Activated CD8-positive, alpha-beta T cell treated with anti-CD3 and anti-CD28 coated beads for 36 hours (primary cell): Measurements from ENCODE around the gene PCDHA2. TPM values are rescaled to one million over a fixed set of nuclear protein-coding genes. Genes with fewer than 3 reads are reported as not detected.
"Not testable (repeated sequence)": the region's sequence is repeated elsewhere in the genome, so short reads cannot be mapped to it uniquely, and the experiment has no call there.

Experiments
- ATAC-seq: fragments of 200-7000 bp; cut with Tn5 transposase; one replicate; pipeline ENCODE4 v1.10.0; 2021; ENCODE audit warnings: mild to moderate bottlenecking, moderate library complexity
- CTCF ChIA-PET: fragments of 350-600 bp; sonication (Branson Sonifier 250); formaldehyde crosslinking; loops from one replicate; lab custom pipeline; 2021; ENCODE audit warnings: antibody characterized with exemption; lab: Charles Lee
- POLR2A ChIA-PET: fragments of 350-600 bp; sonication (Branson Sonifier 250); formaldehyde crosslinking; loops from one replicate; lab custom pipeline; 2021; ENCODE audit warnings: antibody characterized with exemption; lab: Charles Lee
- DNase-seq: peaks from one replicate; pipeline ENCODE4 v3.0.0-alpha.2; 2020
- H3K27ac Mint-ChIP-seq: one replicate; pipeline ENCODE4 v1.8.0; 2021; ENCODE audit warnings: mild to moderate bottlenecking, mixed read lengths
- H3K27me3 Mint-ChIP-seq: one replicate; pipeline ENCODE4 v1.8.0; 2021; ENCODE audit warnings: mixed read lengths
- H3K36me3 Mint-ChIP-seq: one replicate; pipeline ENCODE4 v1.8.0; 2021; ENCODE audit warnings: low read depth, mixed read lengths
- H3K4me1 Mint-ChIP-seq: one replicate; pipeline ENCODE4 v1.8.0; 2021; ENCODE audit warnings: low read depth, mixed read lengths
- H3K4me3 Mint-ChIP-seq: one replicate; pipeline ENCODE4 v1.8.0; 2021; ENCODE audit warnings: mild to moderate bottlenecking, moderate library complexity, mixed read lengths
- H3K9me3 Mint-ChIP-seq: one replicate; pipeline ENCODE4 v1.8.0; 2021; ENCODE audit warnings: mixed read lengths
- intact Hi-C: fragments of 100-400 bp; cut with micrococcal nuclease; formaldehyde crosslinking; loops from one replicate; pipeline ENCODE4 v1.10.0; 2022
- total RNA-seq, 2 experiments: library from RNA; stranded (reverse); gene quantifications; one replicate each; pipeline ENCODE4 v1.2.3, GENCODE V29; 2021
- TF ChIP-seq, protein P1 (sequence below): fragments of 200-600 bp; IDR thresholded peaks from one replicate; pipeline ENCODE4 v1.8.0; 2022; ENCODE audit warnings: antibody characterized with exemption, mild to moderate bottlenecking

Gene PCDHA2
- total RNA-seq, 2 experiments from 2014 or later = not detected

GRCh38 chr5:140822281-140822629, 27.6 kb downstream of the PCDHA2 start:
- no peaks in the 10 kb centered on the region for H3K4me1 Mint-ChIP-seq
- intact Hi-C loops = no loop called here
- ATAC-seq (no peak), DNase-seq (no peak)
- CTCF ChIA-PET = interaction anchor here (0.7 to 2.0 kb wide), 3 partner anchors 19 to 701 kb away, joined by 3 to 7 read pairs (median 6); partner anchors contain the start of gene PCDHA8
- POLR2A ChIA-PET = no interaction called here
- TF ChIP-seq, protein P1, sequence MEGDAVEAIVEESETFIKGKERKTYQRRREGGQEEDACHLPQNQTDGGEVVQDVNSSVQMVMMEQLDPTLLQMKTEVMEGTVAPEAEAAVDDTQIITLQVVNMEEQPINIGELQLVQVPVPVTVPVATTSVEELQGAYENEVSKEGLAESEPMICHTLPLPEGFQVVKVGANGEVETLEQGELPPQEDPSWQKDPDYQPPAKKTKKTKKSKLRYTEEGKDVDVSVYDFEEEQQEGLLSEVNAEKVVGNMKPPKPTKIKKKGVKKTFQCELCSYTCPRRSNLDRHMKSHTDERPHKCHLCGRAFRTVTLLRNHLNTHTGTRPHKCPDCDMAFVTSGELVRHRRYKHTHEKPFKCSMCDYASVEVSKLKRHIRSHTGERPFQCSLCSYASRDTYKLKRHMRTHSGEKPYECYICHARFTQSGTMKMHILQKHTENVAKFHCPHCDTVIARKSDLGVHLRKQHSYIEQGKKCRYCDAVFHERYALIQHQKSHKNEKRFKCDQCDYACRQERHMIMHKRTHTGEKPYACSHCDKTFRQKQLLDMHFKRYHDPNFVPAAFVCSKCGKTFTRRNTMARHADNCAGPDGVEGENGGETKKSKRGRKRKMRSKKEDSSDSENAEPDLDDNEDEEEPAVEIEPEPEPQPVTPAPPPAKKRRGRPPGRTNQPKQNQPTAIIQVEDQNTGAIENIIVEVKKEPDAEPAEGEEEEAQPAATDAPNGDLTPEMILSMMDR = no peak
- H3K9me3 Mint-ChIP-seq = peaks cover 5% of the 10 kb centered on the region
- no peak overlapping the region for H3K27ac Mint-ChIP-seq
- peaks cover 11% of the 10 kb centered on the region for H3K27me3 Mint-ChIP-seq
- H3K4me3 Mint-ChIP-seq = no peak overlapping the region
- H3K36me3 Mint-ChIP-seq = peaks cover 4% of the 10 kb centered on the region

DNA sequence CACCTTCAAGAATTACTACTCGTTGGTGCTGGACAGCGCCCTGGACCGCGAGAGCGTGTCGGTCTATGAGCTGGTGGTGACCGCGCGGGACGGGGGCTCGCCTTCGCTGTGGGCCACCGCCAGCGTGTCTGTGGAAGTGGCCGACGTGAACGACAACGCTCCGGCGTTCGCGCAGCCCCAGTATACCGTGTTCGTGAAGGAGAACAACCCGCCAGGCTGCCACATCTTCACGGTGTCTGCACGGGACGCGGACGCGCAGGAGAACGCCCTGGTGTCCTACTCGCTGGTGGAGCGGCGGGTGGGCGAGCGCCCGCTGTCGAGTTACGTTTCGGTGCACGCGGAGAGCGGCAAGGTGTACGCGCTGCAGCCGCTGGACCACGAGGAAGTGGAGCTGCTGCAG, 28.3 kb downstream of the PCDHA2 start:
- POLR2A ChIA-PET, ATAC-seq, intact Hi-C loops, CTCF ChIA-PET, H3K36me3 Mint-ChIP-seq, H3K27ac Mint-ChIP-seq, H3K9me3 Mint-ChIP-seq, DNase-seq, H3K4me1 Mint-ChIP-seq, H3K4me3 Mint-ChIP-seq: not testable (repeated sequence)
- peaks cover 11% of the 10 kb centered on the region for H3K27me3 Mint-ChIP-seq

DNA sequence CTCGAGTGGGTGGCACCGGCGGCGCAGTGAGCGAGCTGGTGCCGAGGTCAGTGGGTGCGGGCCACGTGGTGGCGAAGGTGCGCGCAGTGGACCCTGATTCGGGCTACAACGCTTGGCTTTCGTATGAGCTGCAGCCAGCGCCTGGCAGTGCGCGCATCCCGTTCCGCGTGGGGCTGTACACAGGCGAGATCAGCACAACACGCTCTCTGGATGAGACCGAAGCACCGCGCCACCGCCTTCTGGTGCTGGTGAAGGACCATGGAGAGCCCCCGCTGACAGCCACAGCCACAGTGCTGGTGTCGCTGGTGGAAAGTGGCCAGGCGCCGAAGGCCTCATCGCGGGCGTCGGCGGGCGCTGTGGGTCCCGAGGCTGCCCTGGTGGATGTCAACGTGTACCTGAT, 28.8 kb downstream of the PCDHA2 start:
- TF ChIP-seq, protein P1 = no peak
- Mint-ChIP-seq H3K9me3 (peaks cover 7% of the 10 kb centered on the region), H3K27me3 (peaks cover 15% of the 10 kb centered on the region), H3K36me3 (peaks cover 5% of the 10 kb centered on the region), H3K27ac (no peak overlapping the region), H3K4me3 (no peak overlapping the region), H3K4me1 (no peaks in the 10 kb centered on the region)
- ATAC-seq (no peak), DNase-seq (no peak)
- intact Hi-C loops = no loop called here
- POLR2A ChIA-PET = no interaction called here
- CTCF ChIA-PET = no interaction called here

DNA sequence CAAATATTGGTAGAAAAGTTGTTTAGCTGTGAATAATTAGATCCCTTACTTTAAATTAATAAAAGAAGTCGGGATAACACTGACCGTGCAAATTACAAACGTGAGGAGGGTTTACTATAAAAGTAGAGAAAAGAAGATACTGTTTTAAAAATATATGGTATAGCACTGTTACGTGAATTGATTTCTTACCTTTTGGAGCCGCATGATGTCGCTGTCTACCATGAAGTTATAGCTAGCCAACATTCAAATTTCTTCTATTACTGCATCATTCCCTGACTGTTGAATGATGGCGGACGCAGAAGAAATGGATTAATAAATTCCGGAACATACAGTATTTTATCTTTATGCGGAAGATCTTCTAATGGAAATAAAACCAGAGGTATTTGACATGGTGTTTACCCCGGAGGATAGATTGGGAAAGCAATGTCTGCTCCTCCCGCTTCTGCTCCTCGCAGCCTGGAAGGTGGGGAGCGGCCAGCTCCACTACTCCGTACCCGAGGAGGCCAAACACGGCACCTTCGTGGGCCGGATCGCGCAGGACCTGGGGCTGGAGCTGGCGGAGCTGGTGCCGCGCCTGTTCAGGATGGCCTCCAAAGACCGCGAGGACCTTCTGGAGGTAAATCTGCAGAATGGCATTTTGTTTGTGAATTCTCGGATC, 33.2 kb downstream of the PCDHA2 start, which contains the start of gene PCDHA6:
Gene PCDHA6 (plus strand): TSS at position 257 of the 658 bp plus-strand sequence. CDS start 132 bp downstream, at position 389.
- DNase-seq = no peak
- ChIA-PET CTCF (interaction anchor here (2.4 kb wide), 1 partner anchor 14 kb away, joined by 7 read pairs; no protein-coding TSS in a partner anchor), POLR2A (no interaction called here)
- intact Hi-C loops = no loop called here
- ATAC-seq = no peak
- peaks cover 29% of the 10 kb centered on the region for H3K27me3 Mint-ChIP-seq
- H3K27ac Mint-ChIP-seq = no peak within 1 kb of the TSS
- peaks cover 20% of the 10 kb centered on the region for H3K9me3 Mint-ChIP-seq
- H3K4me3 Mint-ChIP-seq = no peak within 1 kb of the TSS
- TF ChIP-seq, protein P1 = no peak
- H3K36me3 Mint-ChIP-seq = peaks cover 7% of the 10 kb centered on the region
- H3K4me1 Mint-ChIP-seq = no peaks in the 10 kb centered on the region

DNA sequence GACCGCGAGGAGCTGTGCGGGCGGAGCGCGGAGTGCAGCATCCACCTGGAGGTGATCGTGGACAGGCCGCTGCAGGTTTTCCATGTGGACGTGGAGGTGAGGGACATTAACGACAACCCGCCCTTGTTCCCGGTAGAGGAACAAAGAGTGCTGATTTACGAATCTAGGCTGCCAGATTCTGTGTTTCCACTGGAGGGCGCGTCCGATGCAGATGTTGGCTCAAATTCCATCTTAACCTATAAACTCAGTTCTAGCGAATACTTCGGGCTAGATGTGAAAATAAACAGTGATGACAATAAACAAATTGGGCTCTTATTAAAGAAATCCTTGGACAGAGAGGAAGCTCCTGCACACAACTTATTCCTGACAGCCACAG, 33.7 kb downstream of the PCDHA2 start:
- H3K27ac Mint-ChIP-seq = no peak overlapping the region
- H3K27me3 Mint-ChIP-seq = peaks cover 32% of the 10 kb centered on the region
- TF ChIP-seq, protein P1 = no peak
- DNase-seq (no peak), ATAC-seq (no peak)
- peaks cover 23% of the 10 kb centered on the region for H3K9me3 Mint-ChIP-seq
- ChIA-PET POLR2A (no interaction called here), CTCF (interaction anchor here (2.4 kb wide), 1 partner anchor 13 kb away, joined by 7 read pairs; no protein-coding TSS in a partner anchor)
- no peaks in the 10 kb centered on the region for H3K4me1 Mint-ChIP-seq
- peaks cover 7% of the 10 kb centered on the region for H3K36me3 Mint-ChIP-seq
- no peak overlapping the region for H3K4me3 Mint-ChIP-seq
- intact Hi-C loops = no loop called here

DNA sequence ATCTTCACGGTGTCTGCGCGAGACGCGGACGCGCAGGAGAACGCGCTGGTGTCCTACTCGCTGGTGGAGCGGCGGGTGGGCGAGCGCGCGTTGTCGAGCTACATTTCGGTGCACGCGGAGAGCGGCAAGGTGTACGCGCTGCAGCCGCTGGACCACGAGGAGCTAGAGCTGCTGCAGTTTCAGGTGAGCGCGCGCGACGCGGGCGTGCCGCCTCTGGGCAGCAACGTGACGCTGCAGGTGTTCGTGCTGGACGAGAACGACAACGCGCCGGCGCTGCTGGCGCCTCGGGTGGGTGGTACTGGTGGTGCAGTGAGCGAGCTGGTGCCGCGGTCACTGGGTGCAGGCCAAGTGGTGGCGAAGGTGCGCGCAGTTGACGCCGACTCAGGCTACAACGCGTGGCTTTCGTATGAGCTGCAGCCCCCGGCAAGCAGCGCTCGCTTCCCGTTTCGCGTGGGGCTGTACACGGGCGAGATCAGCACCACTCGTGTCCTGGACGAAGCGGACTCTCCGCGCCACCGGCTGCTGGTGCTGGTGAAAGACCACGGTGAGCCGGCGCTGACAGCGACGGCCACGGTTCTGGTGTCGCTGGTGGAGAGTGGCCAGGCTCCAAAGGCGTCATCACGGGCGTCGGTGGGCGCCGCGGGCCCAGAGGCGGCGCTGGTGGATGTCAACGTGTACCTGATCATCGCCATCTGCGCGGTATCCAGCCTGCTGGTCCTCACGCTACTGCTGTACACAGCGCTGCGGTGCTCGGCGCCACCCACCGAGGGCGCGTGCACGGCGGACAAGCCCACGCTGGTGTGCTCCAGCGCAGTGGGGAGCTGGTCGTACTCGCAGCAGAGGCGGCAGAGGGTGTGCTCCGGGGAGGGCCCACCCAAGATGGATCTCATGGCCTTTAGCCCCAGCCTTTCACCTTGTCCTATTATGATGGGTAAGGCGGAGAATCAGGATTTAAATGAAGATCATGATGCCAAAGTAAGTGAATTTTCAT, 35.2 kb downstream of the PCDHA2 start:
- H3K27me3 Mint-ChIP-seq = peaks cover 39% of the 10 kb centered on the region
- ATAC-seq, H3K4me3 Mint-ChIP-seq, intact Hi-C loops, H3K27ac Mint-ChIP-seq, DNase-seq, CTCF ChIA-PET, H3K4me1 Mint-ChIP-seq, POLR2A ChIA-PET: not testable (repeated sequence)
- peaks cover 10% of the 10 kb centered on the region for H3K36me3 Mint-ChIP-seq
- peaks cover 26% of the 10 kb centered on the region for H3K9me3 Mint-ChIP-seq
